Type B pancreatic cell (in vitro differentiated cells): ENCODE measurements around the gene C17orf50. TPM values are rescaled to one million over a fixed set of nuclear protein-coding genes. Genes with fewer than 3 reads are reported as not detected.

Source experiments
- DNase-seq: peaks from one replicate; pipeline ENCODE4 v3.0.0; 2021; ENCODE audit warnings: mixed read lengths; ENCODE audit not compliant: unreplicated experiment; ENCODE audit errors: extremely low spot score
- H3K27ac Mint-ChIP-seq: 2 replicates; pipeline ENCODE4 v1.8.0; 2021; ENCODE audit warnings: mild to moderate bottlenecking, mixed read lengths
- H3K27me3 Mint-ChIP-seq: 2 replicates; pipeline ENCODE4 v1.8.0; 2021; ENCODE audit warnings: mixed read lengths
- H3K36me3 Mint-ChIP-seq: 2 replicates; pipeline ENCODE4 v1.8.0; 2021; ENCODE audit warnings: mixed read lengths
- H3K4me1 Mint-ChIP-seq: one replicate; pipeline ENCODE4 v1.8.0; 2021; ENCODE audit warnings: mixed read lengths; ENCODE audit not compliant: unreplicated experiment
- H3K4me3 Mint-ChIP-seq: 2 replicates; pipeline ENCODE4 v1.8.0; 2021; ENCODE audit warnings: mild to moderate bottlenecking, mixed read lengths
- H3K9me3 Mint-ChIP-seq: 2 replicates; pipeline ENCODE4 v1.8.0; 2021; ENCODE audit warnings: mixed read lengths
- total RNA-seq: library from RNA; stranded (reverse); gene quantifications from 2 replicates; pipeline ENCODE4 v1.2.1, GENCODE V29; 2021; ENCODE audit warnings: low replicate concordance
- TF ChIP-seq, protein P1 (sequence below): fragments of 200-600 bp; sonication (generic); conservative IDR thresholded peaks from 2 replicates; pipeline ENCODE4 v1.5.0; 2021; ENCODE audit warnings: antibody characterized with exemption, mild to moderate bottlenecking

Gene C17orf50
- total RNA-seq, 1 donor from 2014 or later = not detected

GRCh38 chr17:35773129-35773528 is 12.4 kb downstream of the C17orf50 start:
- Mint-ChIP-seq H3K9me3 (no peaks in the 10 kb centered on the region), H3K27me3 (peaks cover 15% of the 10 kb centered on the region), H3K27ac (no peak overlapping the region)

DNA sequence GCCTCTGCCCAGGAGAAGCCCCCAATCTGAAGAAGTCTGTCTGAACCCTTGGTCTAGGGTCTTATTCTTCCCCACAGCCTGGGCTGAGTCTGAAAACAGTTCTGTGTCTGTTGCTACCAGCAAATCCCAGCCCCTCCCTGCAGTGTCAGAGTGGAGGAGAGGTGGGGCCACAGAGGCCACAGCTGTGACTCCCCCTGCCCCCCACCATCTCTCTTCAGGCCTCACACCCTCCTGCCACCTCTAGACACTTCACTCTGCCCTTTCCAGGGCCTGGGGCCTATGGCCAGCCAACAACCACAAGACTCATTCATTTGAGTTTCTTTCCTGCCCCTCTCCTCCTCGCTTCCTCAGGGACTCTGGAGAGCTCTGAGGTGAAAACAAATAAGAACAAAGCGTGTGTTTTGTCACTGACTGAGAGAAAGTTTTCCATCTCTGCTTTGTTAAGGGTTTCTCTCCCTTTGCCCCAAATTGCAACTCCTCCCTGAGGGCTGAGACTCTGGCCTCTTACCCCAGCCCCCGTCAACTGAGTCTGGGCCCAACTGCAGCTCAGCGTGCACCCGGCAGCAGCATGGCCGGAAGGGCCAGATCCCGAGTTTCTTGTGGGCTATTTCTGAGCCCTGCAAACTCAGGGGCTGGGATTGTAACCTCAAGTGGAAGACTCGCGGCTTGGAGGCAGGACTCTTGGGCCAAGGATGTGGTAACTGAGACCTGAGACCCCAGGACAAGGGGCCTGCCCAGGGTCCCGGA is 13.2 kb downstream of the C17orf50 start:
- peak overlapping the region; percentile 55 for H3K27ac Mint-ChIP-seq
- no peak overlapping the region for H3K4me3 Mint-ChIP-seq

More at GRCh38 chr17:35773129-35773528, 12.4 kb downstream of the C17orf50 start:
- H3K36me3 Mint-ChIP-seq = no peaks in the 10 kb centered on the region
- peaks cover 25% of the 10 kb centered on the region for H3K4me1 Mint-ChIP-seq
- no peak overlapping the region for H3K4me3 Mint-ChIP-seq
- DNase-seq = no peak
- TF ChIP-seq, protein P1, sequence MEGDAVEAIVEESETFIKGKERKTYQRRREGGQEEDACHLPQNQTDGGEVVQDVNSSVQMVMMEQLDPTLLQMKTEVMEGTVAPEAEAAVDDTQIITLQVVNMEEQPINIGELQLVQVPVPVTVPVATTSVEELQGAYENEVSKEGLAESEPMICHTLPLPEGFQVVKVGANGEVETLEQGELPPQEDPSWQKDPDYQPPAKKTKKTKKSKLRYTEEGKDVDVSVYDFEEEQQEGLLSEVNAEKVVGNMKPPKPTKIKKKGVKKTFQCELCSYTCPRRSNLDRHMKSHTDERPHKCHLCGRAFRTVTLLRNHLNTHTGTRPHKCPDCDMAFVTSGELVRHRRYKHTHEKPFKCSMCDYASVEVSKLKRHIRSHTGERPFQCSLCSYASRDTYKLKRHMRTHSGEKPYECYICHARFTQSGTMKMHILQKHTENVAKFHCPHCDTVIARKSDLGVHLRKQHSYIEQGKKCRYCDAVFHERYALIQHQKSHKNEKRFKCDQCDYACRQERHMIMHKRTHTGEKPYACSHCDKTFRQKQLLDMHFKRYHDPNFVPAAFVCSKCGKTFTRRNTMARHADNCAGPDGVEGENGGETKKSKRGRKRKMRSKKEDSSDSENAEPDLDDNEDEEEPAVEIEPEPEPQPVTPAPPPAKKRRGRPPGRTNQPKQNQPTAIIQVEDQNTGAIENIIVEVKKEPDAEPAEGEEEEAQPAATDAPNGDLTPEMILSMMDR = no peak

GRCh38 chr17:35774499-35774898 is 13.8 kb downstream of the C17orf50 start:
- H3K4me1 Mint-ChIP-seq = peaks cover 26% of the 10 kb centered on the region
- no peak for DNase-seq
- no peaks in the 10 kb centered on the region for H3K9me3 Mint-ChIP-seq
- H3K36me3 Mint-ChIP-seq = no peaks in the 10 kb centered on the region
- peak overlapping the region; percentile 31 for H3K4me3 Mint-ChIP-seq
- H3K27me3 Mint-ChIP-seq = peaks cover 17% of the 10 kb centered on the region
- TF ChIP-seq, protein P1 = no peak
- peak overlapping the region; percentile 55 for H3K27ac Mint-ChIP-seq

More for the DNA sequence above, 13.2 kb downstream of the C17orf50 start:
- TF ChIP-seq, protein P1 = no peak
- DNase-seq = no peak
- peaks cover 26% of the 10 kb centered on the region for H3K4me1 Mint-ChIP-seq
- H3K27me3 Mint-ChIP-seq = peaks cover 15% of the 10 kb centered on the region
- no peaks in the 10 kb centered on the region for H3K36me3 Mint-ChIP-seq
- no peaks in the 10 kb centered on the region for H3K9me3 Mint-ChIP-seq

DNA sequence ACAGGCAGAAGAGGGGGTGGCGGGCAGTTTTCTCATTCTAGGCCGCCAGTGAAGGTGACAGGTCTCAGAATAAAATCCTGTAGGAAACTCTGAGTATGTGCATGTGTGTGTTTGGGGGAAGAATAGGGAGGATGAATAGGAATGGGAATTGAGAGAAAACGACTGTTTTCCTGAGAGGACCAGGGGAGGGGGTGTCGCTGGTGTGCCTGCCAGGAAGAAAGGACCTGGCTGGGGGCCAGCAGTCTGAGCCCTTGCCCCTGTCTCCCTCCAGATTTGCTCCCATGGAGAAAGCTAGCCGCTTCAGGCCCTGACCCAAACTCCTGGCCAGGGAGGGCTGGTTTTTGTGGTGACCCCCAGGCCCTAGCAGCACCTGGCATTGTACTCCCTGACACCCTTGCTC is 14.4 kb downstream of the C17orf50 start:
- peaks cover 17% of the 10 kb centered on the region for H3K27me3 Mint-ChIP-seq
- H3K27ac Mint-ChIP-seq = no peak overlapping the region

DNA sequence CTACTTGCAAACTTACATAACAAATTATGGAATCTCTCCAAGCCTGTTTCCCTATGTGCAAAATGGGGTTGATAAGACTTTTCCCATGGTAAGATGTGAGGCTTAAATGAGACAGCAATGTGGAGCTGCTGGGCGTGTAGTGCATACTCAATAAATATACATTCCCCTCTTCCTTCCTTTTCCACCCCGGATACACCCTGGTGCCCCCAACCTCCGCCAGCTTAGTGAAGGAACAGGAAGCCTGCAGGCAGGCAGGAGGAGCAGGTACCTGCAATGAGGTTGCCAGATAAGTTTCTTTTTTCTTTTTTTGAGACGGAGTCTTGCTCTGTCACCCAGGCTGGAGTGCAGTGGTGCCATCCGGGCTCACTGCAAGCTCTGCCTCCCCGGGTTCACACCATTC is 14.9 kb downstream of the C17orf50 start:
- no peak for DNase-seq
- H3K9me3 Mint-ChIP-seq = no peaks in the 10 kb centered on the region
- no peaks in the 10 kb centered on the region for H3K36me3 Mint-ChIP-seq
- TF ChIP-seq, protein P1 = no peak
- no peak overlapping the region for H3K27ac Mint-ChIP-seq
- H3K4me1 Mint-ChIP-seq = peaks cover 26% of the 10 kb centered on the region
- no peak overlapping the region for H3K4me3 Mint-ChIP-seq
- peaks cover 17% of the 10 kb centered on the region for H3K27me3 Mint-ChIP-seq

More for the DNA sequence above, 14.4 kb downstream of the C17orf50 start:
- Mint-ChIP-seq H3K4me3 (no peak overlapping the region), H3K4me1 (peaks cover 26% of the 10 kb centered on the region), H3K36me3 (no peaks in the 10 kb centered on the region), H3K9me3 (no peaks in the 10 kb centered on the region)
- TF ChIP-seq, protein P1 = no peak
- DNase-seq = no peak
